Measurements from ENCODE around the gene CPEB3. TPM values are rescaled to one million over a fixed set of nuclear protein-coding genes. Genes with fewer than 3 reads are reported as not detected.

The CPEB3 gene
- total RNA-seq, 2 experiments from 2014 or later = 0.66 to 3.2 TPM

DNA sequence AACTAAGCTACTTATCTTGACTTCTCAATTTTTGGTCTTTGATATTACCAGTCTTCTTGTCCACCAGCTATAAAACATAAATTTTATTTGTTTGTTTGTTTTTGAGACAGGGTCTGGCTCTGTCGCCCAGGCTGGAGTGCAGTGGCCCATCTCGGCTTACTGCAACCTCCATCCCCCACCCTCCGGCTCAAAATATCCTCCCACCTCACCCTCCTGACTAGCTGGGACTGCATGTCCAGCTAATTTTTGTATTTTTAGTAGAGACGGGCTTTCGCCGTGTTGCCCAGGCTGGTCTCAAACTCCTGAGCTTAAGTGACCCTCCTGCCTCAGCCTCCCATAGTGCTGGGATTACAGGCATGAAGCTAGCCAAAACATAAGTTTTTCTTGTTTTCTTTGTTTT is 7.6 kb upstream of the CPEB3 start:
- intact Hi-C loops (cut with micrococcal nuclease; ENCODE audit: unreplicated experiment) = no loop called here
- Histone ChIP-seq H3K27ac (ENCODE audit: low read depth, low read length, poor library complexity, severe bottlenecking) (no peak overlapping the region), H3K9me3 (ENCODE audit: low read length) (no peaks in the 10 kb centered on the region), H2AFZ (ENCODE audit: low read length) (no peak overlapping the region), H3K9me2 (ENCODE audit: insufficient read depth, low read length) (no peaks in the 10 kb centered on the region), H4K20me1 (ENCODE audit: insufficient read depth, low read length) (peaks cover 6% of the 10 kb centered on the region), H3K36me3 (ENCODE audit: insufficient read depth, low read length) (peaks cover 38% of the 10 kb centered on the region), H3K4me1 (ENCODE audit: insufficient read depth, low read length, poor library complexity, severe bottlenecking) (peaks cover 12% of the 10 kb centered on the region), H3K79me2 (ENCODE audit: insufficient read depth, low read depth, low read length) (peaks cover 52% of the 10 kb centered on the region), H3K4me2 (ENCODE audit: low read length) (no peak overlapping the region), H3K4me3 (ENCODE audit: low read depth, low read length, poor library complexity, severe bottlenecking) (no peak overlapping the region)
- no TSS peak for BruUV-seq (replicated peaks)
- TF ChIP-seq, protein P1, sequence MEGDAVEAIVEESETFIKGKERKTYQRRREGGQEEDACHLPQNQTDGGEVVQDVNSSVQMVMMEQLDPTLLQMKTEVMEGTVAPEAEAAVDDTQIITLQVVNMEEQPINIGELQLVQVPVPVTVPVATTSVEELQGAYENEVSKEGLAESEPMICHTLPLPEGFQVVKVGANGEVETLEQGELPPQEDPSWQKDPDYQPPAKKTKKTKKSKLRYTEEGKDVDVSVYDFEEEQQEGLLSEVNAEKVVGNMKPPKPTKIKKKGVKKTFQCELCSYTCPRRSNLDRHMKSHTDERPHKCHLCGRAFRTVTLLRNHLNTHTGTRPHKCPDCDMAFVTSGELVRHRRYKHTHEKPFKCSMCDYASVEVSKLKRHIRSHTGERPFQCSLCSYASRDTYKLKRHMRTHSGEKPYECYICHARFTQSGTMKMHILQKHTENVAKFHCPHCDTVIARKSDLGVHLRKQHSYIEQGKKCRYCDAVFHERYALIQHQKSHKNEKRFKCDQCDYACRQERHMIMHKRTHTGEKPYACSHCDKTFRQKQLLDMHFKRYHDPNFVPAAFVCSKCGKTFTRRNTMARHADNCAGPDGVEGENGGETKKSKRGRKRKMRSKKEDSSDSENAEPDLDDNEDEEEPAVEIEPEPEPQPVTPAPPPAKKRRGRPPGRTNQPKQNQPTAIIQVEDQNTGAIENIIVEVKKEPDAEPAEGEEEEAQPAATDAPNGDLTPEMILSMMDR (conservative IDR thresholded peaks at IDR 0.05; ENCODE audit: low read length) = no peak
- no peak for TF ChIP-seq EZH2phosphoT487 (IDR thresholded peaks at IDR 0.05; ENCODE audit: borderline replicate concordance, low read depth, low read length)
- ChIA-PET CTCF (ENCODE audit: unreplicated experiment) (no interaction called here), POLR2A (interaction anchor here (1.1 to 1.8 kb wide), 4 partner anchors 7 to 36 kb away, joined by 3 to 9 read pairs (median 5); partner anchors contain the start of genes CPEB3 and MARCHF5)
- no peak for DNase-seq (ENCODE audit: low spot score)

DNA sequence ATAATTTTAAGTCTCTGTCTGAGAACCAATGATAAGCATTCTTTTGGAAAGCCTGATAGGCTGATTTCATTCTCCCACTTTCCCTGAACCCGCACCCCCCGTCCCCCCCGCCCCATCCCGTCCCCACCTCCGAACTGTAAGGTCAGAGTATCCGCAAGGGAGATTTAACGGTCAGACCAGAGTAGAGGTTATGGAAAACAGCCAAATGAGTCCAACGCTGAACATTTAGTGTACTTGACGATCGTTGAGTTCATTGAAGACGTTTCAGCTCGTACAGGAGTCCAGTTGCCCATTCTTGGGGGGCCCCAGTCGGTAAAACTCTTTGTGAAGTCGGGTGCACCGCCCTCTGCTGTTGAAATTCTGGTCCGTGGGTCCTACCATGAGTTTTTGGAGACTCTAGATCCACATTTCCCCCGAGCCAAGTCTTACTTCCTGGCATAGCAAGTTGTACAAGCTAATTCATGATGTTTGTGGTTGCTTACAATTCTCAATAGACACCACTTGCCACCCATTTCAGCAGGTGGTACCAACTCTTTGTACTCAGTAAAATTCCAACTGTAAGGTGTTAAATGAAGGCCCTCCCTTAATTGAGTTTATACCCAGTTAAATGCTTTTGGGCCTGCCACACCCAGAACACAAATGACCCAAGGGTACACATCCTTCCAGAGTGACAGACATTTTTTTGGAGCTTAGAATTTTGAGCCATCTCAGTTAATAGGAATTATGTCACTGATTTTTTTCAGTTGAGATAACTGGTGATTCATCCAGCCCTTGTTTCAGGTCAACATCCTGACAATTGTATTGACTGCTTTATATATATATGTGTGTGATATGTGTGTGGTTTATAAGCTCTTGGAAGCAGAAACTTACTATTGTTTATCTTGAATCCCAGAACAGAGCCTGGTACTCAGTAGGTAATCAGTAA is 1.3 kb upstream of the CPEB3 start:
- H3K4me3 ChIP-seq (ENCODE audit: low read depth, low read length, poor library complexity, severe bottlenecking) = peak overlapping the region; percentile 100

More for the DNA sequence above, 1.3 kb upstream of the CPEB3 start:
- TF ChIP-seq EZH2phosphoT487 (IDR thresholded peaks at IDR 0.05; ENCODE audit: borderline replicate concordance, low read depth, low read length) = no peak
- TF ChIP-seq, protein P1 (conservative IDR thresholded peaks at IDR 0.05; ENCODE audit: low read length) = peak; percentile 84
- Histone ChIP-seq H4K20me1 (ENCODE audit: insufficient read depth, low read length) (peaks cover 9% of the 10 kb centered on the region; the same call in 1 of the 2 replicates), H3K9me3 (ENCODE audit: low read length) (no peaks in the 10 kb centered on the region), H3K79me2 (ENCODE audit: insufficient read depth, low read depth, low read length) (peaks cover 53% of the 10 kb centered on the region), H3K4me1 (ENCODE audit: insufficient read depth, low read length, poor library complexity, severe bottlenecking) (peaks cover 18% of the 10 kb centered on the region), H3K9me2 (ENCODE audit: insufficient read depth, low read length) (no peaks in the 10 kb centered on the region), H3K27ac (ENCODE audit: low read depth, low read length, poor library complexity, severe bottlenecking) (peak overlapping the region; percentile 38), H2AFZ (ENCODE audit: low read length) (no peak overlapping the region), H3K4me2 (ENCODE audit: low read length) (peak overlapping the region; percentile 62), H3K36me3 (ENCODE audit: insufficient read depth, low read length) (peaks cover 26% of the 10 kb centered on the region)
- intact Hi-C loops (cut with micrococcal nuclease; ENCODE audit: unreplicated experiment) = loop anchor here (1.0 to 5.0 kb wide), 5 partner anchors 52 to 280 kb away; partner anchors contain the start of gene IDE
- DNase-seq (ENCODE audit: low spot score) = peak; percentile 70
- CTCF ChIA-PET (ENCODE audit: unreplicated experiment) = interaction anchor here (0.9 to 2.4 kb wide), 2 partner anchors 8 to 204 kb away, joined by 4 to 8 read pairs; no protein-coding TSS in a partner anchor
- POLR2A ChIA-PET = interaction anchor here (0.5 to 1.8 kb wide), 8 partner anchors 11 to 204 kb away, joined by 3 to 8 read pairs (median 4); no protein-coding TSS in a partner anchor
- BruUV-seq (replicated peaks) = no TSS peak
